ENCODE results near the gene SULT2B1.
"Not testable (repeated sequence)": the region's sequence is repeated elsewhere in the genome, so short reads cannot be mapped to it uniquely, and the experiment has no call there.

SULT2B1 gene

GRCh38 chr19:48618278-48618915 lies 66.4 kb downstream of the SULT2B1 start:
- peak in 2 of 56 donors; percentile 61 to 63 for DNase-seq

DNA sequence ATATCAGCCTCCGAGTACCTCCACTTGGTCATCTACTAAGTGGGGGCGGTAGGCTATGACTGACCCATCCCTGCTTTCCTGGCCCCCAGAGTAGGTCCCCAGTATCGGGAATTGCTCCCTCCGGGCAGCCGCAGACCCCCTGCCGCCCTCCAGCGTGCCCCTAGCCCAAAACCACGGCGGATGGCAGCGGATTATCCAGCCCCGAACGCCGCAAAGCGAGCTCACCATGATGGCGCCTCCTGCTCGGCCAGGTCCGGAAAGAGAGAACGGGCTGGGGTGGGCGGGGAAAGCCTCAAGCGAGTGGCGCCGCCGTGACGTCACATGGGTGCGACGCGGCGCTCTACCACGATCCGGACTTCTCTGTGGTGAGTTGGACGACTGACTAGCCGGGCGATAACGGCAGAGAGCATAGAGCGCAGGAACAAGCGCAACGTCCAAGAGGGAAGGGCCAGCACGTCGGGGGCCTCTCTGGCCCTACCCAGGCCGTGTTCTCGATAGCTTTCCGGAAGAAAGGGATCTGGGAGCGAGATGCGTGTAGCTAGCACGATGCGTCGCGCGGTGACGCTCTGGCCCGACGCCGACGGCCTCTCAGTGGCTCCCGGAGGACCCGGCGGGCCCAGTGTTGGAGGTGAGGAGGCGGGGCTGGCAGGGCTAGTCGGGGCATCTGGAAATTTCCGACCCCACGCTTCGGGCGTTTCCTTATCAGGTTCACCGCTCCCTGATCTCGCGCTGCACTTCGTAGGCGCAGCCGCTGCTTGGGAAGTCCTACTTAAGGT lies 67.1 kb downstream of the SULT2B1 start, which contains the start of the genes RPL18 and SPHK2:
Gene RPL18 (minus strand): TSS at position 263 of the 776 bp plus-strand sequence. CDS start 35 bp downstream, at position 228.
Gene SPHK2 (plus strand): TSS at position 591 of the 776 bp plus-strand sequence. CDS start 1,009 bp downstream, outside the sequence.
- peak; percentile 92 to 100 (median 99) for DNase-seq

DNA sequence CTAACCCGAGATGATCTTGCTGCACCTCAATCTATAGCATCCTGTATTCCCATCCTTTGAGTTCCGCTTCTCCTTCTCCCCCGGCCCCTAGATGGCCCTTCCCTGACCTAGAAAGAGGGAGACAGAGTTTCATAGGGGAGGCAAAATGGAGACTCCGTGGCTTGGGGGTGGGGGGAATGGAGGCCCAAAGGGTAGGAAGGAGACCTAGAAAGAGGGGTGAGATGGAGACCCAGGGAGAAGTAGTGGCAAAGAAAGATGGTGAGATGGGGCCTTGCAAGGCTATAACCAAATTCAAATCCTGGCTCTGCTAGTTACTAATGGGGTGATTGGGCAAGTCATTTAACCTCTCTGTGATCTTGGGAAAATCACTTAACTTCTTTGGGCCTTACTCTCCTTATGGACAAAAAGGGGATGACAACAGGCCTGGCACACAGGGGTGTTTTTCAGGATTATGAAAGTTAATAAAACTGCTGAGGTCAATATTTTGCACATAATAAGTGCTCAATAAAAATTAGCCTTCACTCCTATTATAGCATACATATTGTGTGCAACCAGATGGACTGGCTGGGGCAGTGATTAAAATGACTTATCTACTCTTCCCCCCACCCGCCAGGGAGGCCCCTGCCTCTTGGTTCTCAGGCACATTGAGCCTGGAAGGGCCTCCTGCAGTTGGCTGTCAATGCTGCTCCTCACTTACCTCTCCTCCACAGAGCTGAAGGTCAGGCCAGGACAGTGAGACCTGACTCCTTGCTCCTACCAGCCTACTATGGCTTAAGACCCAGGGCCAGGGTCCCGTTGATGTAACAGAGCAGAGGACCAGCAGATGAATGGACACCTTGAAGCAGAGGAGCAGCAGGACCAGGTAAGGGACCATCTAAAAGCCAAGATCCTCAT lies 68.0 kb downstream of the SULT2B1 start:
- DNase-seq, result no peak

DNA sequence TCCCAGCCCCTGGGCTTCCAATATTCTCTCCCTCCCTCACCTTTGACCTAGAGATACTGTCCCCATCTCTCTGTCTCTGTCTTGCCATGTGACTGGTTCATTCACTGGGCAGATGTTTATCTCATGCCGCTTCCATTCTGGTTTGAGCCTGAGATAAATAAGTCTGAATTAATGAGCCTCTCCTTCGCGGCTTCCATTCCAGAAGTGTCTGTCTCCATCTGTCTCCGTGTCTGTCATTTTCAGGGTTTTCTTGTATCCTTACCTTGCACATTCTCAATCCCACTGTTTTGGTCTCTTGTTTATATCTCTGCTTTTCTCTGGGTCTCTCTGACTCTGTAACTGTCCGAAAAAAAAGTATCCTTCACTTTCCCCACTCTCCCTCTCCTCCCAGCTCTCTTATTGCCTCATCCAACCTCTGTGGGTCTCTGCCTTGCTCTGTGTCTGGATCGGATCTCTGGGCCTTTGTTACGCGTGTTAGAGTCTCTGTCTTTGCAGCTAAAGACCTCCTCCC lies 71.6 kb downstream of the SULT2B1 start:
- peak in 2 of 56 donors; percentile 38 for DNase-seq

GRCh38 chr19:48624067-48624594 lies 72.2 kb downstream of the SULT2B1 start:
- peak; percentile 76 to 99 (median 97) for DNase-seq

- peak in 1 of 56 donors; percentile 30 for DNase-seq
Measured at GRCh38 chr19:48624791-48625723, 73.1 kb downstream of the SULT2B1 start.

- no peak for DNase-seq
Measured at GRCh38 chr19:48625891-48626327, 73.9 kb downstream of the SULT2B1 start.

DNA sequence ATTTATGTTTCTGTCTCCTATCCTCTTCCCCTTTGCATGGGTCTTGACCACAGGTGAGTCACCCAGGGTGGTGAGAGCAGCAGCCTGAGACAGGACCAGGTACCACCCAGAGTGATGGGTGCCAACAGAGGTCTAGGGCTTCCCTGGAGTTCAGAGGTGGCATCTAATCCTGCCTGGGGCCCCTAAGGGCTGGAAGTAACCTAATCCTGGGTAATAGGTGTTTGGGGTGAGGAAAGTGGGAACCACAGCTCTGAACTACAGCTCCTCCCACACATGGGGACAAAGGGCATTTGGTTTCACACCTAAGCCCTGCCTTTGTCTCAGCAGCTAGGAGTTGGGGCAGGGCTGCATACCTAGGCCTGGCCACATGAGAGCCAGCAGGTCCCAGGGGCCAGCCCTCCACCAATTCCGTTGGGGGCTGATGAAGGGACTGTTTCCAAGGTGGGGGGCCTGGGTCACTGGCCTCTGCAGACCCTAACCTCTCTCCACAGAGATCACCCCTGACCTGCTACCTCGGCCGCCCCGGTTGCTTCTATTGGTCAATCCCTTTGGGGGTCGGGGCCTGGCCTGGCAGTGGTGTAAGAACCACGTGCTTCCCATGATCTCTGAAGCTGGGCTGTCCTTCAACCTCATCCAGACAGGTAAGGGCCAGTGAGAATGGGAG lies 75.4 kb downstream of the SULT2B1 start:
- DNase-seq, result no peak

- no peak for DNase-seq
Measured at GRCh38 chr19:48627865-48628314, 75.9 kb downstream of the SULT2B1 start.

GRCh38 chr19:48628486-48629296 lies 76.7 kb downstream of the SULT2B1 start:
- DNase-seq, result no peak

- DNase-seq, result no peak
Measured at GRCh38 chr19:48629297-48629598, 77.3 kb downstream of the SULT2B1 start.

GRCh38 chr19:48629599-48630295 lies 77.8 kb downstream of the SULT2B1 start:
- peak in 33 of 56 donors; percentile 19 to 82 (median 50) for DNase-seq

- peak in 8 of 56 donors; percentile 24 to 59 (median 46) for DNase-seq
Measured at GRCh38 chr19:48630296-48631063, 78.5 kb downstream of the SULT2B1 start.

DNA sequence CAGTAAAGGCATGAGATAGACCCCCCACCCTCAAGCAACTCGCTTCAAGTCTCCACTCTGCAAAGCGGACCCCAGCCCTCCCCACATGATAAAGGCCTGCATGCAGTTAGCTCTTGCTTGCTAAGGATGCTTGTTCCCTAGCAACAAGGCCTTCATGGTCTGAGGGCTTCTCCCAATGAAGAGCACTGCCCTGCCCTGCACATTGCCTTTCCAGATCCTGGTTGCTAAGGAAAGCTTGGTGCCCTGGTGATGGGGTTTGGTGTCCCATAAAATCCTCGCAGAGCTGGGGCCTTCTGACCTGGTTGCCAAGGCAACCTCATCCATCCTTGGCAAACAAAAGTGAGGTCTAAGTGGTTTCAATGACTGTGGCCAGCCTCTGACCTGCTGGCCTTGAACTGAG lies 79.3 kb downstream of the SULT2B1 start:
- no peak for DNase-seq

GRCh38 chr19:48632286-48632685 lies 80.3 kb downstream of the SULT2B1 start:
- not testable (repeated sequence) for DNase-seq

DNA sequence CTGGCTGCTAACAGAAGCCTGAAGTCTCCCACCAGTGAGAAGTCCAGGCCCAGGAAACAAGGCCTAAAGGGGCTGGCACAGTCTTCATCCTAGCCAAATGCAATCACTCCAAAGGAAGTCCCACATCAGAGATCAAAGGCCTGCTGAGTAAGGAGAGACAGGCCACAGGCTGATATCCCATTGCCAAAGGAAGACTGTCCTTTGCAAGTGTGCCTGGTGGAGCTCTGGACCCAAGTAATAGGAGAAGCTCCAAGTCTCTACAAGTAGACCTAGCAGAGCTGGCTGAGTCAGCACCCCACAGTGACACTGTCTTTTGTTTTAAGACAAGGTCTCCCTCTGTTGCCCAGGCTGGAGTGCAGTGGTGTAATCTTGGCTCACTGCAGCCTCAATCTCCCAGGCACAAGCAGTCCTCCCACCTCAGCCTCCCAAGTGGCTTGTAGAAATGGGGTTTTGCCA lies 80.7 kb downstream of the SULT2B1 start:
- no peak for DNase-seq

All from nucleus accumbens (tissue), 56 donors.